Measurements from ENCODE around the gene PTGR1. TPM values are rescaled to one million over a fixed set of nuclear protein-coding genes. Genes with fewer than 3 reads are reported as not detected.
A peak's percentile ranks its signal among the peaks of the same experiment; 100 is the strongest.

The PTGR1 gene
- total RNA-seq, 4 donors from 2014 or later = 2.6 to 90.0 (median 51.6) TPM

DNA sequence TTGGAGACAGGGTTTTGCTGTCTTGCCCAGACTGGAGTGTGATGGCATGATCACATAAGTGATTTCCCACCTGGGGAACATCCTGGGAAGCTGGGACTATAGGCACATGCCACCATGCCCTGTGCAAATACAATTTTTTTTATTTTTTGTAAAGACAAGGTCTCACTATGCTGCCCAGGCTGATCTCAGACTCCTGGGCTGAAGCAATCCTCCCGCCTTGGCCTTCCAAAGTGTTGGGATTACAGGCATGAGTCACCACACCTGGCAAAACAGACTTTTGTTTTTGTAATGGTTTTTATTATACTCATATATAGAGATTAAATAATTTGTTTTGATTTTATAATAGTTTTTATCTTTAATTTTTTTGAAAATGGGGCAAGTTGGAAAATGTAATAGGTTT is 46.4 kb upstream of the PTGR1 start:
- in situ Hi-C loops (cut with MboI; ENCODE audit: low pct_ligation_motif_present in 1 of 4, low pct_unique_long_range_greater_than_20kb in 1 of 4, low sequenced_read_pairs in 3 of 4) = loop anchor here in 1 of 4 donors (25.0 kb wide), 1 partner anchor 716 kb away; no protein-coding TSS in a partner anchor
- peaks cover 0 to 36% (median 2%) of the 10 kb centered on the region in 4 donors for H3K36me3 ChIP-seq
- peak; percentile 20 for DNase-seq
- no peaks in the 10 kb centered on the region for H3K27me3 ChIP-seq
- H3K9me3 ChIP-seq = no peaks in the 10 kb centered on the region
- 67% methylated on average over 1 of the region's 1 CpG for WGBS, 2 donors (ENCODE audit: low coverage in 1 of 2)
- H3K4me3 ChIP-seq = no peak overlapping the region
- no peak overlapping the region for H3K27ac ChIP-seq
- peaks cover 0 to 12% (median 1%) of the 10 kb centered on the region in 4 donors for H3K4me1 ChIP-seq
- TF ChIP-seq POLR2A (IDR thresholded peaks at IDR 0.05) (no peak), POLR2AphosphoS5 (IDR thresholded peaks at IDR 0.05) (no peak)
- intact Hi-C loops (cut with DNase I; ENCODE audit: low total_unique reads) = no loop called here

DNA sequence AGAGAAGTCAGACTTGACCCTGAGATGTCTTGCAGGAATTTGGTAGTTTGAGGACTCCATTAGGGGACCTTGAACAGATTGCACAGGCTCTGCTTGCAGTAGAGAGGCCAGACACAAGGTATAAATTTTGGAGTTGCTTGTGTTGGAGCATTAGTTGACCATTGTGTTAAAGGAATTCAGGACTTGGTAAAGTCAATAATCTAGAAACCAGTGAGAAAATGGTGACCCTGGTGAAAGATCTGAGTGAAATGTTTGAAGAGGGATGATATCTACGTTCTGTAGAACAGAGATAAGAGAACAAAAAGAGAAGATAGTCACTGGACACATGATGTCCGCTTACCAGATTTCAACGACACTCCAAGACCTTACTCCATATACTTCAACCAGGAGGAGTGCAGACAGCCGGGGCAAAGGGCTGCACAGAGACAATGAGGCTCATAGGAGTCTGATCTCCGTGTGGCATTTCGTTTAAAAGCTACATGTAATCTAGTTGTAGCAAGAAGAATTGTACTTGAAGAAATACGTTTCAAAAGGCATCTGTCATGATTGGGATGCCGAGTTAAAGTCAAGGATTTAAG is 44.8 kb upstream of the PTGR1 start:
- Histone ChIP-seq H3K36me3 (peaks cover 0 to 26% (median 0%) of the 10 kb centered on the region in 4 donors), H3K4me3 (no peak overlapping the region), H3K9me3 (no peaks in the 10 kb centered on the region), H3K27ac (no peak overlapping the region), H3K27me3 (no peaks in the 10 kb centered on the region), H3K4me1 (peaks cover 0 to 12% (median 1%) of the 10 kb centered on the region in 4 donors)
- in situ Hi-C loops (cut with MboI; ENCODE audit: low pct_ligation_motif_present in 1 of 4, low pct_unique_long_range_greater_than_20kb in 1 of 4, low sequenced_read_pairs in 3 of 4) (loop anchor here in 1 of 4 donors (25.0 kb wide), 1 partner anchor 718 kb away; no protein-coding TSS in a partner anchor), intact Hi-C loops (cut with DNase I; ENCODE audit: low total_unique reads) (no loop called here)
- TF ChIP-seq CTCF (IDR thresholded peaks at IDR 0.05) = no peak
- no peak for TF ChIP-seq POLR2AphosphoS5 (IDR thresholded peaks at IDR 0.05)
- no peak for TF ChIP-seq EP300 (IDR thresholded peaks at IDR 0.05; ENCODE audit: low read depth)
- no peak for TF ChIP-seq POLR2A (IDR thresholded peaks at IDR 0.05)
- no peak for DNase-seq
- 93 to 97% methylated on average over 4 to 8 of the region's 8 CpGs for WGBS, 2 donors (ENCODE audit: low coverage in 1 of 2)

- H3K4me1 ChIP-seq = peaks cover 11 to 54% (median 40%) of the 10 kb centered on the region in 4 donors
- H3K27me3 ChIP-seq = no peaks in the 10 kb centered on the region
- peak overlapping the region in 1 of 4 donors; percentile 7 for H3K27ac ChIP-seq
- H3K36me3 ChIP-seq = peaks cover 0 to 2% (median 0%) of the 10 kb centered on the region in 4 donors
- in situ Hi-C loops (cut with MboI; ENCODE audit: low pct_ligation_motif_present in 1 of 4, low pct_unique_long_range_greater_than_20kb in 1 of 4, low sequenced_read_pairs in 3 of 4) (loop anchor here in 1 of 4 donors (25.0 kb wide), 1 partner anchor 725 kb away; no protein-coding TSS in a partner anchor), intact Hi-C loops (cut with DNase I; ENCODE audit: low total_unique reads) (no loop called here)
- WGBS, 2 donors (ENCODE audit: low coverage in 1 of 2) = 65 to 76% methylated on average over 6 of the region's 6 CpGs
- TF ChIP-seq POLR2A (IDR thresholded peaks at IDR 0.05) = no peak
- TF ChIP-seq CTCF (IDR thresholded peaks at IDR 0.05) = no peak
- no peak for TF ChIP-seq POLR2AphosphoS5 (IDR thresholded peaks at IDR 0.05)
- TF ChIP-seq EP300 (IDR thresholded peaks at IDR 0.05; ENCODE audit: low read depth) = no peak
- H3K4me3 ChIP-seq = no peak overlapping the region
- no peaks in the 10 kb centered on the region for H3K9me3 ChIP-seq
- DNase-seq = no peak
Measured at GRCh38 chr9:111637421-111637950, 38.0 kb upstream of the PTGR1 start.

GRCh38 chr9:111634860-111635259 is 35.4 kb upstream of the PTGR1 start:
- 15 to 90% methylated on average over 1 of the region's 1 CpG for WGBS, 2 donors (ENCODE audit: low coverage in 1 of 2)
- H3K27me3 ChIP-seq = no peaks in the 10 kb centered on the region
- no peak overlapping the region for H3K27ac ChIP-seq
- H3K4me1 ChIP-seq = peaks cover 17 to 68% (median 50%) of the 10 kb centered on the region in 4 donors
- in situ Hi-C loops (cut with MboI; ENCODE audit: low pct_ligation_motif_present in 1 of 4, low pct_unique_long_range_greater_than_20kb in 1 of 4, low sequenced_read_pairs in 3 of 4) = loop anchor here in 1 of 4 donors (25.0 kb wide), 1 partner anchor 727 kb away; no protein-coding TSS in a partner anchor
- no peaks in the 10 kb centered on the region for H3K9me3 ChIP-seq
- no peak for TF ChIP-seq POLR2AphosphoS5 (IDR thresholded peaks at IDR 0.05)
- no peak for TF ChIP-seq EP300 (IDR thresholded peaks at IDR 0.05; ENCODE audit: low read depth)
- no peak for TF ChIP-seq CTCF (IDR thresholded peaks at IDR 0.05)
- no peak for TF ChIP-seq POLR2A (IDR thresholded peaks at IDR 0.05)
- intact Hi-C loops (cut with DNase I; ENCODE audit: low total_unique reads) = no loop called here
- peaks cover 0 to 2% (median 0%) of the 10 kb centered on the region in 4 donors for H3K36me3 ChIP-seq
- H3K4me3 ChIP-seq = no peak overlapping the region
- no peak for DNase-seq
